HepG2 (cell line): ENCODE data around the gene STUB1. TPM values are rescaled to one million over a fixed set of nuclear protein-coding genes. Genes with fewer than 3 reads are reported as not detected.
A peak's percentile ranks its signal among the peaks of the same experiment; 100 is the strongest.

Source experiments
- EEA1 ChIP-seq: sonication (generic); formaldehyde crosslinking; IDR thresholded peaks from 2 replicates; pipeline ENCODE4 v1.5.1; 2020; ENCODE audit warnings: mild to moderate bottlenecking, missing genetic modification reagents, borderline replicate concordance
- GFI1 ChIP-seq: sonication (generic); formaldehyde crosslinking; IDR thresholded peaks from 2 replicates; pipeline ENCODE4 v1.5.0; 2020; ENCODE audit warnings: missing genetic modification reagents, mild to moderate bottlenecking, borderline replicate concordance
- HDAC6 ChIP-seq: fragments of 200-600 bp; sonication (generic); IDR thresholded peaks from 2 replicates; pipeline ENCODE4 v1.7.0; 2017; ENCODE audit warnings: mild to moderate bottlenecking, antibody characterized with exemption, low read length, low read depth
- HMG20B ChIP-seq: conservative IDR thresholded peaks from 2 replicates; pipeline ENCODE4 v1.6.1; 2016; ENCODE audit warnings: missing genetic modification reagents, missing compliant biosample characterization
- JUND ChIP-seq: sonication (generic); formaldehyde crosslinking; IDR thresholded peaks from 2 replicates; pipeline ENCODE4 v1.8.0; 2022; ENCODE audit warnings: mild to moderate bottlenecking, missing genetic modification reagents
- KDM1A ChIP-seq: IDR thresholded peaks from 2 replicates; pipeline ENCODE4 v1.6.1; 2016; ENCODE audit warnings: missing compliant biosample characterization
- KLF12 ChIP-seq: sonication (generic); formaldehyde crosslinking; IDR thresholded peaks from 2 replicates; pipeline ENCODE4 v1.4.0; 2020; ENCODE audit warnings: missing genetic modification reagents, borderline replicate concordance
- NFYC ChIP-seq: IDR thresholded peaks from 2 replicates; pipeline ENCODE4 v1.6.1; 2016; ENCODE audit warnings: missing genetic modification reagents, missing compliant biosample characterization
- PATZ1 ChIP-seq: sonication (generic); formaldehyde crosslinking; IDR thresholded peaks from 2 replicates; pipeline ENCODE4 v1.4.0; 2020; ENCODE audit warnings: missing genetic modification reagents
- PREB ChIP-seq: sonication (generic); formaldehyde crosslinking; IDR thresholded peaks from 2 replicates; pipeline ENCODE4 v1.4.0; 2020; ENCODE audit warnings: missing genetic modification reagents
- SAP130 ChIP-seq: IDR thresholded peaks from 2 replicates; pipeline ENCODE4 v1.6.1; 2016; ENCODE audit warnings: low read depth
- ZNF180 ChIP-seq: sonication (generic); formaldehyde crosslinking; IDR thresholded peaks from 2 replicates; pipeline ENCODE4 v1.4.0; 2020; ENCODE audit warnings: low read depth, missing genetic modification reagents, borderline replicate concordance
- ZNF256 ChIP-seq: sonication (generic); formaldehyde crosslinking; conservative IDR thresholded peaks from 2 replicates; pipeline ENCODE4 v1.4.0; 2020; ENCODE audit warnings: missing genetic modification reagents
- ZNF264 ChIP-seq: sonication (generic); formaldehyde crosslinking; IDR thresholded peaks from 2 replicates; pipeline ENCODE4 v1.4.0; 2020; ENCODE audit warnings: missing genetic modification reagents
- ZNF326 ChIP-seq: sonication (generic); formaldehyde crosslinking; IDR thresholded peaks from 2 replicates; pipeline ENCODE4 v1.4.0; 2020; ENCODE audit warnings: missing genetic modification reagents, borderline replicate concordance
- ZNF329 ChIP-seq: sonication (generic); formaldehyde crosslinking; IDR thresholded peaks from 2 replicates; pipeline ENCODE4 v1.9.0; 2021; ENCODE audit warnings: low read depth, mild to moderate bottlenecking, missing genetic modification reagents
- ZNF460 ChIP-seq: sonication (generic); formaldehyde crosslinking; IDR thresholded peaks from 2 replicates; pipeline ENCODE4 v1.5.1; 2020; ENCODE audit warnings: missing genetic modification reagents, mild to moderate bottlenecking, borderline replicate concordance
- ZNF501 ChIP-seq: sonication (generic); formaldehyde crosslinking; IDR thresholded peaks from 2 replicates; pipeline ENCODE4 v1.5.1; 2020; ENCODE audit warnings: mild to moderate bottlenecking, moderate library complexity, missing genetic modification reagents
- ZNF550 ChIP-seq: sonication (generic); formaldehyde crosslinking; IDR thresholded peaks from 2 replicates; pipeline ENCODE4 v1.4.0; 2020; ENCODE audit warnings: mild to moderate bottlenecking, missing genetic modification reagents, borderline replicate concordance
- polyA plus RNA-seq, 8 experiments: library from polyadenylated mRNA; depleted of rRNA in 3 of 8; stranded (reverse) in 7 of 8; unstranded in 1 of 8; fragments of >200 nt; fragmentation: Illumina TruSeq in 4 of 8; extraction: Trizol in 4 of 8; gene quantifications; 2 replicates each; pipeline versions ENCODE4 v1.2.1 to v1.2.3, GENCODE V29; 2011 to 2016; ENCODE audit warnings: low read depth in 4 of 8, missing spikeins in 1 of 8, mixed read lengths in 1 of 8; ENCODE audit not compliant: insufficient read depth in 1 of 8
- total RNA-seq, 5 experiments: library from RNA; depleted of rRNA; stranded (reverse); fragments of >200 nt; fragmentation: Illumina TruSeq; extraction: Trizol; gene quantifications; 2 replicates each; pipeline ENCODE4 v1.2.3, GENCODE V29; 2016; ENCODE audit warnings: low read depth in 1 of 5
- TF ChIP-seq, protein P1 (sequence below): sonication (generic); formaldehyde crosslinking; IDR thresholded peaks from 2 replicates; pipeline ENCODE4 v1.9.0; 2021; ENCODE audit warnings: missing genetic modification reagents, borderline replicate concordance
- TF ChIP-seq, protein P2 (sequence below): sonication (generic); formaldehyde crosslinking; IDR thresholded peaks from 2 replicates; pipeline ENCODE4 v1.4.0; 2020; ENCODE audit warnings: missing genetic modification reagents, mild to moderate bottlenecking, borderline replicate concordance
- TF ChIP-seq, protein P3 (sequence below): sonication (generic); formaldehyde crosslinking; IDR thresholded peaks from 2 replicates; pipeline ENCODE4 v1.5.0; 2020; ENCODE audit warnings: missing genetic modification reagents

The STUB1 gene
- total and polyA plus RNA-seq, 2 of the 13 experiments (the other 11 are each of a cell fraction or from before 2014, with no cell fraction given): 52.9 to 78.2 TPM

DNA sequence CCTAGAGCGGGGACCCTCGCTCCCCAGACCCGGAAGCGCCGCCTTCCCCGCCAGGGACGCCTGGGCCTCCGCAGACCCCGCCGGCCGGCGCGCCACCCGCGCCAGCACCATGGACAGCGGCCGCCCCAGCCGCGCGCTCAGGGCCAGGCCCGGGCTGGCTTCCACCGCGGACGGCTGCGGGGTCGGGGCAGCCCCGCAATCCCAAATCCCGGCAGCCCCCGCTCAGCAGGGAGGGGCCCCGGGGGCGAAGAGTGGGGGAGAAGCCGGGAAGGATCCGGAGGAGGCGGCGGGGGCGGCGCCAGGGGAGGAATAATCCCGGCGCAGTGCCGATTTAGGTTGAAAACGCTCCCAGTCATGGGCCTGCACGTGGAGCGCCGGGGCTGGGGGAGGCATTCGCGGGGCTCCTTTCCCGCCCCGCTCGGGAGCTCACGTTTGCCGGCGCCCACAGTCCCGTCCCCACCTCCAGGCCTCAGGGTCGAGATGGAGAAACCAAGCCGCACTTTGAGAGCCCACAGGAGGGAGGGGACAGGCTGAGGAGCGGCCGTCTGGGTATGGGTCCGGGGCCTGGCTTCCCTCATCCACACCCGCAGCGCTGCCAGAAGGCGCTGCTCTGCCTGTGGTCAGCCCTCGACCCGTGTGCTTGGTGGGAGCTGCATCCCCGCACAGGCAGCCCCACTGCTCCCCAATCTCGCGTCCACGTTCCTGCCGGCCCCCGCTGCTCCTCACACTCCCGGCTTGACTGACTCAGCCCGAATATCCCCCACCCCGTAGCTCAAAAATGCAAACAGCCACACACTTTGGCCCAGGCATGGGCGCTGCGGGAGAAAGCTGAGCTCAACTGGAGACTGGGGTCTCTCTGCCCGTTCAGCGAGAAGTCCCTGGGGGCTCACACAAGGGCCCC lies 20.7 kb downstream of the STUB1 start (continued):
- TF ChIP-seq HDAC6 (no peak), SAP130 (CRISPR knock-in tag) (peak; percentile 63), ZNF460 (CRISPR knock-in tag) (no peak), KLF12 (CRISPR knock-in tag) (peak; percentile 82), ZNF180 (CRISPR knock-in tag) (no peak), PREB (CRISPR knock-in tag) (0 out of 2 replicates have a peak, but pooled peaks have one; percentile 79), JUND (no peak), ZNF501 (CRISPR knock-in tag) (no peak), GFI1 (CRISPR knock-in tag) (no peak), ZNF264 (CRISPR knock-in tag) (no peak), PATZ1 (no peak), ZNF550 (no peak), ZNF326 (CRISPR knock-in tag) (no peak), ZNF329 (no peak), KDM1A (no peak), HMG20B (CRISPR knock-in tag) (no peak), EEA1 (CRISPR knock-in tag) (no peak; the same call in 1 of the 2 replicates), NFYC (CRISPR knock-in tag) (no peak), ZNF256 (CRISPR knock-in tag) (no peak)
- TF ChIP-seq, protein P1, sequence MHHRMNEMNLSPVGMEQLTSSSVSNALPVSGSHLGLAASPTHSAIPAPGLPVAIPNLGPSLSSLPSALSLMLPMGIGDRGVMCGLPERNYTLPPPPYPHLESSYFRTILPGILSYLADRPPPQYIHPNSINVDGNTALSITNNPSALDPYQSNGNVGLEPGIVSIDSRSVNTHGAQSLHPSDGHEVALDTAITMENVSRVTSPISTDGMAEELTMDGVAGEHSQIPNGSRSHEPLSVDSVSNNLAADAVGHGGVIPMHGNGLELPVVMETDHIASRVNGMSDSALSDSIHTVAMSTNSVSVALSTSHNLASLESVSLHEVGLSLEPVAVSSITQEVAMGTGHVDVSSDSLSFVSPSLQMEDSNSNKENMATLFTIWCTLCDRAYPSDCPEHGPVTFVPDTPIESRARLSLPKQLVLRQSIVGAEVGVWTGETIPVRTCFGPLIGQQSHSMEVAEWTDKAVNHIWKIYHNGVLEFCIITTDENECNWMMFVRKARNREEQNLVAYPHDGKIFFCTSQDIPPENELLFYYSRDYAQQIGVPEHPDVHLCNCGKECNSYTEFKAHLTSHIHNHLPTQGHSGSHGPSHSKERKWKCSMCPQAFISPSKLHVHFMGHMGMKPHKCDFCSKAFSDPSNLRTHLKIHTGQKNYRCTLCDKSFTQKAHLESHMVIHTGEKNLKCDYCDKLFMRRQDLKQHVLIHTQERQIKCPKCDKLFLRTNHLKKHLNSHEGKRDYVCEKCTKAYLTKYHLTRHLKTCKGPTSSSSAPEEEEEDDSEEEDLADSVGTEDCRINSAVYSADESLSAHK (CRISPR knock-in tag): no peak
- TF ChIP-seq, protein P2, sequence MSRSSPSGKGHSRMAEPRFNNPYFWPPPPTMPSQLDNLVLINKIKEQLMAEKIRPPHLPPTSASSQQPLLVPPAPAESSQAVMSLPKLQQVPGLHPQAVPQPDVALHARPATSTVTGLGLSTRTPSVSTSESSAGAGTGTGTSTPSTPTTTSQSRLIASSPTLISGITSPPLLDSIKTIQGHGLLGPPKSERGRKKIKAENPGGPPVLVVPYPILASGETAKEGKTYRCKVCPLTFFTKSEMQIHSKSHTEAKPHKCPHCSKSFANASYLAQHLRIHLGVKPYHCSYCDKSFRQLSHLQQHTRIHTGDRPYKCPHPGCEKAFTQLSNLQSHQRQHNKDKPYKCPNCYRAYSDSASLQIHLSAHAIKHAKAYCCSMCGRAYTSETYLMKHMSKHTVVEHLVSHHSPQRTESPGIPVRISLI (CRISPR knock-in tag): no peak
- TF ChIP-seq, protein P3, sequence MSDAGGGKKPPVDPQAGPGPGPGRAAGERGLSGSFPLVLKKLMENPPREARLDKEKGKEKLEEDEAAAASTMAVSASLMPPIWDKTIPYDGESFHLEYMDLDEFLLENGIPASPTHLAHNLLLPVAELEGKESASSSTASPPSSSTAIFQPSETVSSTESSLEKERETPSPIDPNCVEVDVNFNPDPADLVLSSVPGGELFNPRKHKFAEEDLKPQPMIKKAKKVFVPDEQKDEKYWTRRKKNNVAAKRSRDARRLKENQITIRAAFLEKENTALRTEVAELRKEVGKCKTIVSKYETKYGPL (CRISPR knock-in tag): peak; percentile 78
